H9 (cell line): ENCODE measurements around the gene PSMD1. TPM values are rescaled to one million over a fixed set of nuclear protein-coding genes. Genes with fewer than 3 reads are reported as not detected.

Experiments
- DNase-seq: peaks from one replicate; pipeline ENCODE4 v3.0.0-alpha.2; 2017
- H2AFZ ChIP-seq: one replicate; pipeline ENCODE4 v1.6.1; 2013; ENCODE audit warnings: mild to moderate bottlenecking, low read length, control low read depth, moderate library complexity
- H2AK5ac ChIP-seq: 2 replicates; pipeline ENCODE4 v1.6.1; 2013; ENCODE audit warnings: low read length, control low read depth, mixed read lengths; ENCODE audit not compliant: insufficient read length
- H2BK120ac ChIP-seq: one replicate; pipeline ENCODE4 v1.6.1; 2013; ENCODE audit warnings: low read depth, mild to moderate bottlenecking, low read length, control low read depth, inconsistent platforms; ENCODE audit not compliant: poor library complexity, severe bottlenecking
- H2BK12ac ChIP-seq: 2 replicates; pipeline ENCODE4 v1.6.1; 2013; ENCODE audit warnings: low read length, control low read depth, mixed read lengths, low read depth; ENCODE audit not compliant: insufficient read length
- H2BK15ac ChIP-seq: 2 replicates; pipeline ENCODE4 v1.6.1; 2013; ENCODE audit warnings: low read depth, low read length, control low read depth
- H2BK20ac ChIP-seq: one replicate; pipeline ENCODE4 v1.6.1; 2013; ENCODE audit warnings: low read depth, mild to moderate bottlenecking, low read length, control low read depth, inconsistent platforms; ENCODE audit not compliant: poor library complexity, severe bottlenecking
- H2BK5ac ChIP-seq: 2 replicates; pipeline ENCODE4 v1.6.1; 2013; ENCODE audit warnings: low read length, control low read depth, mixed read lengths; ENCODE audit not compliant: insufficient read length
- H3K14ac ChIP-seq: 2 replicates; pipeline ENCODE4 v1.6.1; 2013; ENCODE audit warnings: low read length, control low read depth; ENCODE audit not compliant: insufficient read depth
- H3K18ac ChIP-seq: 2 replicates; pipeline ENCODE4 v1.6.1; 2013; ENCODE audit warnings: low read depth, mild to moderate bottlenecking, mixed read lengths, low read length, control low read depth; ENCODE audit not compliant: insufficient read length
- H3K23ac ChIP-seq: 2 replicates; pipeline ENCODE4 v1.6.1; 2013; ENCODE audit warnings: low read length, control low read depth, mixed read lengths, low read depth; ENCODE audit not compliant: insufficient read length
- H3K23me2 ChIP-seq: 2 replicates; pipeline ENCODE4 v1.6.1; 2013; ENCODE audit warnings: low read depth, mild to moderate bottlenecking, mixed read lengths, low read length, control low read depth; ENCODE audit not compliant: insufficient read length, poor library complexity, severe bottlenecking
- H3K27ac ChIP-seq: 2 replicates; pipeline ENCODE4 v1.5.1; 2013; ENCODE audit warnings: low read length, control low read depth, mixed read lengths, low read depth; ENCODE audit not compliant: insufficient read length
- H3K27me3 ChIP-seq: 2 replicates; pipeline ENCODE4 v1.6.1; 2013; ENCODE audit warnings: low read length, control low read depth, inconsistent platforms; ENCODE audit not compliant: insufficient read depth
- H3K4ac ChIP-seq: 2 replicates; pipeline ENCODE4 v1.6.1; 2013; ENCODE audit warnings: low read depth, mild to moderate bottlenecking, control low read depth, inconsistent platforms, low read length, moderate library complexity
- H3K4me1 ChIP-seq: 2 replicates; pipeline ENCODE4 v1.6.1; 2013; ENCODE audit warnings: low read length, control low read depth, inconsistent platforms; ENCODE audit not compliant: insufficient read depth
- H3K4me2 ChIP-seq: 2 replicates; pipeline ENCODE4 v1.6.1; 2013; ENCODE audit warnings: low read length, control low read depth, mixed read lengths; ENCODE audit not compliant: insufficient read length, insufficient read depth
- H3K56ac ChIP-seq: 2 replicates; pipeline ENCODE4 v1.6.1; 2013; ENCODE audit warnings: low read depth, mild to moderate bottlenecking, mixed read lengths, low read length, control low read depth; ENCODE audit not compliant: insufficient read length
- H3K79me1 ChIP-seq: 2 replicates; pipeline ENCODE4 v1.6.1; 2013; ENCODE audit warnings: low read depth, mild to moderate bottlenecking, moderate library complexity, low read length, control low read depth, inconsistent platforms; ENCODE audit not compliant: insufficient read depth, poor library complexity, severe bottlenecking
- H3K79me2 ChIP-seq: 2 replicates; pipeline ENCODE4 v1.6.1; 2013; ENCODE audit warnings: low read length, control low read depth, inconsistent platforms; ENCODE audit not compliant: insufficient read depth
- H3K9ac ChIP-seq: 2 replicates; pipeline ENCODE4 v1.6.1; 2013; ENCODE audit warnings: low read length, control low read depth, mixed read lengths; ENCODE audit not compliant: insufficient read length; ENCODE audit errors: extremely low read depth
- H3K9me3 ChIP-seq: one replicate; pipeline ENCODE4 v1.6.1; 2013; ENCODE audit warnings: low read depth, low read length, inconsistent platforms; ENCODE audit not compliant: control insufficient read depth
- H3T11ph ChIP-seq: one replicate; pipeline ENCODE4 v1.6.1; 2013; ENCODE audit warnings: mild to moderate bottlenecking, low read length, control low read depth, inconsistent platforms
- H4K20me1 ChIP-seq: one replicate; pipeline ENCODE4 v1.6.1; 2013; ENCODE audit not compliant: control insufficient read depth, insufficient read length, insufficient read depth
- H4K5ac ChIP-seq: 2 replicates; pipeline ENCODE4 v1.6.1; 2013; ENCODE audit warnings: low read depth, mild to moderate bottlenecking, mixed read lengths, low read length, control low read depth; ENCODE audit not compliant: insufficient read length
- H4K8ac ChIP-seq: replicated peaks from 2 replicates; pipeline ENCODE4 v1.6.1; 2013; ENCODE audit warnings: low read length, control low read depth, mixed read lengths, low read depth; ENCODE audit not compliant: insufficient read length
- H4K91ac ChIP-seq: 2 replicates; pipeline ENCODE4 v1.6.1; 2013; ENCODE audit warnings: low read depth, mild to moderate bottlenecking, moderate library complexity, mixed read lengths, low read length, control low read depth; ENCODE audit not compliant: insufficient read length
- H3K27ac Mint-ChIP-seq, 3 experiments: 2 replicates in 2 of 3; 3 replicates in 1 of 3; pipeline ENCODE4 v1.8.0; 2020 to 2021; ENCODE audit warnings: mixed read lengths in 3 of 3, mild to moderate bottlenecking in 1 of 3, moderate library complexity in 1 of 3
- H3K27me3 Mint-ChIP-seq: 2 replicates; pipeline ENCODE4 v1.8.0; 2021; ENCODE audit warnings: low read depth, mild to moderate bottlenecking, moderate library complexity, mixed read lengths
- H3K36me3 Mint-ChIP-seq, 3 experiments: 2 replicates in 2 of 3; 3 replicates in 1 of 3; pipeline ENCODE4 v1.8.0; 2020 to 2021; ENCODE audit warnings: low read depth in 3 of 3, mixed read lengths in 3 of 3; ENCODE audit not compliant: insufficient read depth in 1 of 3
- H3K4me1 Mint-ChIP-seq, 2 experiments: 2 replicates each; pipeline ENCODE4 v1.8.0; 2020; ENCODE audit warnings: mixed read lengths in 2 of 2
- H3K4me3 Mint-ChIP-seq, 2 experiments: 2 replicates in 1 of 2; 3 replicates in 1 of 2; pipeline ENCODE4 v1.8.0; 2020 to 2021; ENCODE audit warnings: mild to moderate bottlenecking in 2 of 2, mixed read lengths in 2 of 2, moderate library complexity in 1 of 2
- H3K9me3 Mint-ChIP-seq, 2 experiments: 2 replicates in 1 of 2; 3 replicates in 1 of 2; pipeline ENCODE4 v1.8.0; 2020; ENCODE audit warnings: mild to moderate bottlenecking in 2 of 2, mixed read lengths in 2 of 2, moderate library complexity in 1 of 2
- CTCF ChIP-seq: fragments of 200-600 bp; sonication (generic); conservative IDR thresholded peaks from 3 replicates; pipeline ENCODE4 v1.8.0; 2021; ENCODE audit warnings: antibody characterized with exemption, mild to moderate bottlenecking
- whole genome bisulfite sequencing: extraction: QIAGEN DNeasy Blood & Tissue Kit; methylation state at CpG from one replicate; pipeline ENCODE4 v1.1.7; 2013; ENCODE audit warnings: missing lambda C conversion rate, low lambda C conversion rate, mixed read lengths; ENCODE audit not compliant: insufficient read length; ENCODE audit errors: extremely low coverage; 5-methylcytosine and 5-hydroxymethylcytosine counted together
- total RNA-seq: library from RNA; stranded (reverse); gene quantifications from 2 replicates; pipeline ENCODE4 v1.2.1, GENCODE V29; 2021

PSMD1 gene
- total RNA-seq, 1 experiment from 2014 or later = 166 TPM

DNA sequence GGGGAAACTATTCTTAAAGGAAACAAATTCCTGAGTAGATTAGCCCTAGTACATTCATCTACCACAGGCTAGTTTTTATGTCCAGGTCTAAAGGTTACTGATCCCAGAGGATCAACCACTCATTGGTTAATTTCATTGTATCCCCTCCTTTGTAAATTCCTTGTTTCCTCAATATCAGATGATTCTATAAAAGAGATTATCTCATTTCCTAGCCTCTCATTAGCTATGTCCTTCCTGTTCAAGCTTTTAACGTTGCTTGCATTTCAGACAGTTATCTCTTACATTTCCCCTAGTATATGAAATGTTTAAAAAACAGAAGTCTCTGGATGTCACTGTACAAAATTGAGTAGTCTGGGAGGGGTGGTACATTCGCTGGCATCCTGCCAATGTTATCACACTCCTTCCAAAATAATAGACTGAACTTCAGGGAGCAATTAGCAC is 117.6 kb downstream of the PSMD1 start:
- Histone ChIP-seq H2BK12ac (no peak overlapping the region), H3K23ac (no peak overlapping the region), H4K20me1 (no peaks in the 10 kb centered on the region), H3K9ac (no peak overlapping the region), H2AFZ (no peak overlapping the region), H3K4me2 (no peak overlapping the region), H3T11ph (no peak overlapping the region), H3K27me3 (no peaks in the 10 kb centered on the region), H3K14ac (no peak overlapping the region), H4K91ac (no peak overlapping the region), H2BK20ac (no peak overlapping the region), H3K27ac (no peak overlapping the region), H3K4ac (no peak overlapping the region), H2BK5ac (no peak overlapping the region), H2BK15ac (no peak overlapping the region), H3K79me2 (no peaks in the 10 kb centered on the region), H3K4me1 (no peaks in the 10 kb centered on the region), H2BK120ac (no peak overlapping the region), H4K8ac (no peak overlapping the region), H3K79me1 (no peaks in the 10 kb centered on the region), H2AK5ac (no peak overlapping the region), H4K5ac (no peak overlapping the region), H3K9me3 (no peaks in the 10 kb centered on the region), H3K23me2 (no peaks in the 10 kb centered on the region), H3K18ac (no peak overlapping the region), H3K56ac (no peak overlapping the region)
- H3K4me3 Mint-ChIP-seq = no peak overlapping the region
- H3K36me3 Mint-ChIP-seq = peaks cover 17 to 43% (median 21%) of the 10 kb centered on the region in 3 experiments; a peak in 6 of 7 replicates
- no peak for DNase-seq
- no peak for TF ChIP-seq CTCF
- H3K27me3 Mint-ChIP-seq = no peaks in the 10 kb centered on the region
- peaks cover 3 to 4% of the 10 kb centered on the region in 2 experiments; a peak in 3 of 4 replicates for H3K4me1 Mint-ChIP-seq
- no peaks in the 10 kb centered on the region for H3K9me3 Mint-ChIP-seq
- no peak overlapping the region for H3K27ac Mint-ChIP-seq
- WGBS = no CpG with 5 or more reads among the region's 2 CpGs
